PC-9 (cell line): Measurements from ENCODE around the gene SLC13A2.

Experiments
- EZH2 ChIP-seq: fragments of 200-600 bp; sonication (generic); IDR thresholded peaks from 2 replicates; pipeline ENCODE4 v1.8.0; 2017; ENCODE audit warnings: antibody characterized with exemption, low read depth
- TF ChIP-seq, protein P1 (sequence below): fragments of 200-600 bp; sonication (generic); conservative IDR thresholded peaks from 2 replicates; pipeline ENCODE4 v1.6.1; 2017; ENCODE audit warnings: mixed run types, antibody characterized with exemption, mild to moderate bottlenecking, moderate library complexity

DNA sequence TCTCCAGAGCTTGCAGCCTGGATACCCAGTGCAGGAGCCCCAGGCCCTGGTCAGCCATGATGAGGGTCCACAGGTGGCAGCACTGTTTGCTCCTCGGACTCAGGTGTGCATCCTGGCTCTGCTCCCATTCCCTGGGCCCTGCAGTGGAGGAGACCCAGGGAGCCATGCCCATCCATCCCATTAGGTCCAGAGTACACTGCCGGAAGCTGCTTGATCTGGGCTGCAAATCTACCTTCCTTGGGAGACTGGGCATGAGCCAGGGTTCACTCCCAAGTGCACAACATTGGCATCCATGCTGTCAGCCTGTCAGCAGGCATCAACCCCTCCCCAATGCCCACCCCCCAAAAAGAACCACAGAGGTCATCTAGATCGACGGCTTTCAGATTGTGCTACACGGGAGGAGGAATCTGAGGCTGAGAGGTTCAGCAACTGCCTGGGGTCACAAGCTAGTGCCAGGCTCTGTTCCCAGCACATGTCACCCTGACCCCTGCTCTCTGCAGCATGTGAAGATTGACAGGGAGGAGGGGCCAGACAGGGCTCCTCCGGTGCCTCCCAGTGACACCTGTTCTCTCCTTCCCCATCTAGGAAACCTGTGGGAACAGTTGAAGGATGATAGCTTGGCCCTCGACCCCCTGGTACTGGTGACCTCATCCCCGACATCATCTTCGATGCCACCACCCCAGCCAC, 63.2 kb downstream of the SLC13A2 start:
- TF ChIP-seq, protein P1, sequence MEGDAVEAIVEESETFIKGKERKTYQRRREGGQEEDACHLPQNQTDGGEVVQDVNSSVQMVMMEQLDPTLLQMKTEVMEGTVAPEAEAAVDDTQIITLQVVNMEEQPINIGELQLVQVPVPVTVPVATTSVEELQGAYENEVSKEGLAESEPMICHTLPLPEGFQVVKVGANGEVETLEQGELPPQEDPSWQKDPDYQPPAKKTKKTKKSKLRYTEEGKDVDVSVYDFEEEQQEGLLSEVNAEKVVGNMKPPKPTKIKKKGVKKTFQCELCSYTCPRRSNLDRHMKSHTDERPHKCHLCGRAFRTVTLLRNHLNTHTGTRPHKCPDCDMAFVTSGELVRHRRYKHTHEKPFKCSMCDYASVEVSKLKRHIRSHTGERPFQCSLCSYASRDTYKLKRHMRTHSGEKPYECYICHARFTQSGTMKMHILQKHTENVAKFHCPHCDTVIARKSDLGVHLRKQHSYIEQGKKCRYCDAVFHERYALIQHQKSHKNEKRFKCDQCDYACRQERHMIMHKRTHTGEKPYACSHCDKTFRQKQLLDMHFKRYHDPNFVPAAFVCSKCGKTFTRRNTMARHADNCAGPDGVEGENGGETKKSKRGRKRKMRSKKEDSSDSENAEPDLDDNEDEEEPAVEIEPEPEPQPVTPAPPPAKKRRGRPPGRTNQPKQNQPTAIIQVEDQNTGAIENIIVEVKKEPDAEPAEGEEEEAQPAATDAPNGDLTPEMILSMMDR: no peak
- no peak for TF ChIP-seq EZH2
